HG03460 (cell line): ENCODE data around the gene MDH1B.
"Not testable (repeated sequence)": the region's sequence is repeated elsewhere in the genome, so short reads cannot be mapped to it uniquely, and the experiment has no call there.

ENCODE experiments used
- ATAC-seq: cut with Tn5 transposase; IDR thresholded peaks from one replicate; pipeline ENCODE4 v1.9.1; 2021; ENCODE audit not compliant: unreplicated experiment

MDH1B gene

GRCh38 chr2:206774871-206775270, 9.7 kb upstream of the MDH1B start:
- ATAC-seq: no peak

DNA sequence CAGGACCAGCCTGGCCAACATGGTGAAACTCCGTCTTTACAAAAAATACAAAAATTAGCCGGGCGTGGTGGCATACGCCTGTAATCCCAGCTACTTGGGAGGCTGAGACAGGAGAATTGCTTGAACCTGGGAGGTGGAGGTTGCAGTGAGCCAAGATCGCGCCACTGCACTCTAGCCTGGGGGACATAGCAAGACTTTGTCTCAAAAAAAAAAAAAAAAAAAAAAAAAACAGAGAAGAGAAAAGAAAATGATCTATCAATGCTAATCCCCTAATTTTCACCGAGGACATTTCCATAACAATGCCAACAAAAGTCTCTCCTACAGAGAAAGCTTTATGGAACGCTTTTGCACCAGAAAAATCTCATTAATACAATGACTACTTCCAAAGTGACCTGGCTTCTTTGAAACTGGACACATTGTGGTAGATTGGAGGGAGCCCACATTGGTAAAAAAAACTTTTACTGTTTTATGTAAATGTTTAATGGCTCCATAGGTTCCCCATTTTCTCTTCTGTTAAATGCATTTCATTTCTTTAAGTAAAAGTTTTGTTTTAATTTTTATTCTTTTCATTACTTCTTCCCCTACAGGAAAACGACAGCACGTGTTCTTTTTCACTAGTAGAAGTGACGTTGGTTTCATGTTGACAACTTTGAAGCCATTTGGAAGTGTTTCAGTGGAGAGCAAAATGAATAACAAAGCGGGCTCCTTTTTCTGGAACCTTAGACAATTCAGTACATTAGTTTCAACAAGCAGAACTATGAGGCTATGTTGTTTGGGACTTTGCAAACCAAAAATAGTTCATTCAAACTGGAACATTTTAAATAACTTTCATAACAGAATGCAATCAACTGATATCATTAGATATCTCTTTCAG, 1.2 kb upstream of the MDH1B start:
- ATAC-seq: no peak

DNA sequence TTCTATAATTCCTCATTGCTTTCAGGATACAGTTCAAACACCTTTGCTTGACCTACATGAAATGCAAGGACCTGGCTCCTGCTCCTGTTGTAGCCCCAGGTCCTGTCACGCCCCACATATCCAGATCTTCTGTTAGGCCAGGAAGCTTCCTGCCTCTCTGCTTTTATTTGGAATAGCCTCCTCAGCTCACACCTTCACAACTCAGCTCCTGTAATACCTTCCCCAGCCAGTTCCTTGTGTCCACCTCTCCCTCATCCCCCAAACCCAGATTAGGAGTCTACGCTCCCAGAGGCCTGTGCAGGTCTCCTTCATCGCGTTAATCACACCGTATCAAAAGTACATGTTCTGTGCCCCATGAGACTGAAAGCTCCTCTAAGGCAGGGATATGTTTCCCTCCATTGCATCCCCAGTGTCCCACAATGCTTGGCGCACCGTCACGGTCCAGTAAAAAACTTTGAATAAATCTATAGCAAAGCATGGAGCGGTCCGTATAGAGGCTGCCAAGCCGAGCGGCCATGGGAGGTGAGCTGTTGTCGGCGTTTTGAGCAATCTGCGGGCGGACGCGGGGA, 371 bp downstream of the MDH1B start:
- ATAC-seq: peak; percentile 0

DNA sequence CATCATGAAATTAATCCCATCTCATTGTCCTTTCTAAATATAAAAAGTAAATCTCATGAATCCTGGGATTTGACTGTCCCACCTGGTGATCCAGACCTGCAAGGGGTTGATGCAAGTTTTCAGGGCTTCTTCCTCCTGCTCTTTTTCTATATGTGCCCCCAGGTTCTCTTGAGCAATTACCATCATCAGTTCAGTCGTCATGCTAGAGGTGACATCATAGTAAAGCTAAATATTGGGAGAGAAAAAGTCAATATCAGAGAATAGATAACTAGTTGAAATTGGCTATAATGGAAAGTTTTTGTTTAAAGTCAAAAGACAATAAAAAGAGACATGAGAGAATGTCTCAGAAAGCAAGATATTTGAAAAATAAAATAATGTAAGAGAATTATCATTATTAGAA, 8.3 kb downstream of the MDH1B start:
- ATAC-seq: no peak

DNA sequence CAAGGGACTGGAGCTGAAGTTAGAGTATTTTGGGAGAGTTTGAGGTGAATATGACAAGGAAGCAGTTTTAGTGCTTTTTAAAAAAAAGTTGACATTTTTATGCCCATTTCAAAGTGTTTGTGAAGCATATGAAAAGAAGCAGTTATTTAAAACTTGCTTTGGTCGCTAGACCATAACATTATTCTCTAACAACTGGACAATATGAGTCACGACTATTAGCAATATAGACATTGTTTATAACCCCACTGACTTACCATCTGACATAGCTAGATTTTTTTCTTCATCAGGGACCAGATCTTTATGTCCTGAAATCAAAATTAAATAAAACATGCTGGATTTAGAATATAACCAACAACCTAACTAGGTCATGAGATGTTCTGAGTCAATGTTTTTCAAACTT, 24.3 kb downstream of the MDH1B start:
- no peak for ATAC-seq

- ATAC-seq: no peak
Measured at GRCh38 chr2:206739271-206739670, 25.9 kb downstream of the MDH1B start.

GRCh38 chr2:206736935-206737334, 28.2 kb downstream of the MDH1B start:
- ATAC-seq: no peak

DNA sequence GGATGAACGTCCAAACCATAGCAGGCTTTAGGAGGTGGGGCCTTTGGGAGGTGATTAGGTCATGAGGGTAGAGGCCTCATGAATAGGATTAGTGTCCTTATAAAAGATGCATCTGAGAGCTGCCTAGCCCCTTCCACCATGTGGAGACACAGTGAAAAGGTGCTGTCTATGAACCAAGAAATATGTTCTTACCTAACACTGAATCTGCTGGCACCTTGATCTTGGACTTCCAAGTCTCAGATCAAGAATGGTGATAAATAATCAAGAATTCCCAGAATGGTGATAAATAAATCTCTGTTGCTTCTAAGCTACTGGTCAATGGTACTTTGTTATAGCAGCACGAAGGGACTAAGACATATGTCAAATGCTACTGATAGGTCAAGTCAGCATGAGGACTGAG, 31.8 kb downstream of the MDH1B start:
- ATAC-seq: no peak

DNA sequence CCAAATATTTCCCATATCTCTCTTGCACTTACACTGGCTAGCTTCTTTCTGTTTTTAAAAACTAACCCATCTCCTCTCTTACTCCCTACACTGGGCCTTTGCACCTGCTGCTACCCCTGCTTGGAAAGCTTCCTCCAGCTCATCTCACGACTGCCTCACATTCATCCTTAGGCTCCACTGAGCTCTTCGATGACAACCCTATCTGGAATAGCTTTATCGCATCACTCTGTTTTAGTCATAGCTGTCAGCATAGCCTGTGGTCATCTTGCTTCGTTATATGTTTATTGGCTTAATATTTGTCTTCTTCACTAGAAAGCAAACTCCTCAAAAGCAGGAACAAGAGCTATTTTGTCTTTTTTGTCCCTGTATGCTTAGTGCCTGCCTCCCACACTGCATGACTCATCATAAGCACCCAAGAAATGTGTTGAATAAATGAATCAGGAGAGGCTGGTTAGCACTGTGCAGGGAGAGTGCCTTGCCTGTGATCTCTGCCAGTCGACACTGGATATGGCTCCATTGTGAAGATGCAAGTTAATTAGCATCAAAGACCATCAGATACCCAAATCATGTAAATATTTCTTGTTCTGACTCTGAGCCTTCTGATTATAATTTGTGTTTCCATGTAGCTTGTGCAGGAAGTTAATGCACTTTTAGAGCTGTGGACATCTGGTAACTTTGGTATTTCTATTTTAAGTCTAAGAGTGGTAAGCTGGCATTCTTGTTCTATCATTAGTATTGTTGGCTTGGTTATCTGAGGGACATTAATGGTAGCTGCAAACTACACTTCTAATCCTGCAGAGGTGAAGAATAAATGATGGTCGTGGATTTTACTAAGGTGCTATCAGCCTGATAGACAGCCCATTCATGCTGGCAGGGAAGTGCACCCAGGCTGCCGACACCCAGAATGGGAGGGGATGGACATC, 36.6 kb downstream of the MDH1B start:
- ATAC-seq: no peak

DNA sequence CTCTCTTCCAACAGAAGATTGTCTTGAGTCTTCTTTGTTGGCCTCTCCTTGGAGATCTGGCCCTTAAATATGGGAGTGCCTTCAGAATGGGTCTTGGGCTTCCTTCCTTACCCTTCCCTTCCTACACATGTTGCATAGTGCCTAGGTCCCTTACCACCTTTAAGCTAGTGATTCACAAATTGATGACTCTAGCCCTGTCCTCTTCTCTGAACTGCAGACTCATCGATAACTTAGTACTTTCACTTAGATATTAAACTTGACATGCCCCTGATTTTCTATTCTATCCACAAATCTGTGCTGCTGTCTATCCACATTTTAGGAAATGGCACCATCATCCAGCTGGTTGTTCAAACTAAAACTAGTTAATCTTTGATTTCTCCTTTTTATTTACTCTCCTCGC, 37.8 kb downstream of the MDH1B start:
- no peak for ATAC-seq

DNA sequence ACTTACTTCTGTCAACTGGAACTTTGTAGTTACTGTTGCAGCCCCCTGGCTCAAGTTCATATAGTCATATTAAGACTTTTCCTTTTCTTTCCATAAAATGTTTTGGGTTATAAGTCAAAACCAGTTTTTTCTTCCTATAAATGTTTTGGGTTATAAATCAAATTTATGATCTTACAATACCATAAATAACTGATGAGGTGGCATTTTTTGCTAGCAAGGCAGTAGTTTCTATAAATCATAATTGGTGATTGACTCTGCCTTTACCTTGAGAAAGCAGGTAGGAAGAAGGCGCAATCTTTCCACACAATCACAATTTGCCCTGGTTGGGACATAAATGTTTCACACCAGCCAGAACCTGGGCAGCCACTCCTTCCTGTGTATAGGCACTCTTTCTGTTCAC, 41.8 kb downstream of the MDH1B start:
- no peak for ATAC-seq

GRCh38 chr2:206721256-206721920, 43.7 kb downstream of the MDH1B start:
- peak; percentile 86 for ATAC-seq

DNA sequence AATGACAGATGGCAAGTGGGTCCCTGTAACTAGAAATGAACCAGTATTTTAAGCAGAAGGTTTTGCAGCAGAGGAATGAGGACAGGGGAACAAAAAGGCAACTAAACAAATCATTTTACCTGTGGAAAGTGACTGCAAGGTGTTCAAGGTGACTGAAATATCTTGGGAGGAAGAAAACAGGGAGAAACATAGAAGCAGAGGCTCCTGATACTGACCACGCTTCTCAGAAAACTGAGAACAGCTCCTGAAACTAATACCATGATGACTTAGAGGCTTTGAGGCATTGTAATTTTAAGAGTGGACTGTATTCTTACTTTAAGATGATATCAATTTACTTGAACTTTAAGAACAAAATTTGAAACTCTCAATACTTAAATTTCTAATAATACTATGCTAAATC, 46.8 kb downstream of the MDH1B start, which contains the start of gene DYTN:
Gene DYTN, minus strand, starts transcription at position 101 of the 400 bp plus-strand sequence. CDS start 117 bp downstream, outside the sequence.
- no peak for ATAC-seq

GRCh38 chr2:206716623-206717022, 48.5 kb downstream of the MDH1B start:
- no peak for ATAC-seq

DNA sequence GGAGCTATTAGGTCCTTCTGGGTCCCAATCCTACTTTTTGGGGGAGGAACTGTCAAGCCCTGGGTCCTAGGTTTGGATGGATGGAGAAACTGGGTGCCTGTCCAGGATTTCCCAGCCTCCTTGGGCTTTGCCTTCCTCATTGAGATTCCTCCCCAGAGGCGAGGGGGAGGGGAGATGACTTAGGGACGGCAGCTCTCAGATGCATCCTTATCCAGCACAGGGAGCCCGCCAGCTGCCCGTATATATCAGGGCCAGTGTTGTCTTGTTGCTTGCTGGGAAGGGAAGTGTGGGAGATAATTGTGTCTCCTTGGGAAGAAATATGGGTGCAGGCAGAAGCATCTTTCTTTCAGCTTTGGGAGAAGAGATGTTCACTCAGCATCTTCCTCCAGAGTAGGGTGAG, 49.9 kb downstream of the MDH1B start:
- not testable (repeated sequence) for ATAC-seq

- ATAC-seq: peak; percentile 53
Measured at GRCh38 chr2:206713746-206714145, 51.4 kb downstream of the MDH1B start.

DNA sequence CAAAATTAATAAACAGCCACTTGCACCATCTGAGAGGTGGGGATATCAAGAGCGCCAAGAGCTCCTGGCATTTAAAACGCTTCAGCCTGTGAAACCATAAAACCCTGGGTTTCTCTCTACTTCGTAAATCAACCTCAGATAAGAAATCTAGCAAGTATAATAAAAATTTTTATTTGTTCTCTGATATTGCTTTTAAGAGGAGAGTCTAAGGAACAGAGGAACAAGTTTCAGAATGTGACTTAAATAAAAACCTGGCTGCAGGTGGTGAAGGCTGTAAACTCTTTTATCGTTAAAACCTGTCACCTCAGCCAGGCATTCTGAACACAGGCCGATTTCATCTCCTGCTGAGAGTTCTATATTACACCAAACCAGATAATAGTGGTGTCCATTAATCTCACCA, 56.8 kb downstream of the MDH1B start:
- no peak for ATAC-seq

GRCh38 chr2:206707164-206707701, 57.9 kb downstream of the MDH1B start:
- ATAC-seq: no peak

- ATAC-seq: no peak
Measured at GRCh38 chr2:206701952-206702605, 63.0 kb downstream of the MDH1B start.

- no peak for ATAC-seq
Measured at GRCh38 chr2:206700156-206700555, 65.0 kb downstream of the MDH1B start.
